Choroid plexus epithelial cell (primary cell): Measurements from ENCODE around the gene RAB10.
A peak's percentile ranks its signal among the peaks of the same experiment; 100 is the strongest.

ENCODE experiments used
- DNase-seq: peaks from one replicate; pipeline ENCODE4 v3.0.0-alpha.2; 2010; ENCODE audit warnings: low read depth
- H3K4me3 ChIP-seq: 2 replicates; pipeline ENCODE4 v1.5.1; 2011; ENCODE audit warnings: low read depth, mild to moderate bottlenecking, control low read depth, low read length, moderate library complexity
- TF ChIP-seq, protein P1 (sequence below): conservative IDR thresholded peaks from 2 replicates; pipeline ENCODE4 v1.5.1; 2011; ENCODE audit warnings: low read depth, mild to moderate bottlenecking, control low read depth, inconsistent platforms, low read length, moderate library complexity

The RAB10 gene

GRCh38 chr2:26174691-26175465 is 141.0 kb downstream of the RAB10 start:
- DNase-seq, result no peak
- no peak overlapping the region for H3K4me3 ChIP-seq
- TF ChIP-seq, protein P1, sequence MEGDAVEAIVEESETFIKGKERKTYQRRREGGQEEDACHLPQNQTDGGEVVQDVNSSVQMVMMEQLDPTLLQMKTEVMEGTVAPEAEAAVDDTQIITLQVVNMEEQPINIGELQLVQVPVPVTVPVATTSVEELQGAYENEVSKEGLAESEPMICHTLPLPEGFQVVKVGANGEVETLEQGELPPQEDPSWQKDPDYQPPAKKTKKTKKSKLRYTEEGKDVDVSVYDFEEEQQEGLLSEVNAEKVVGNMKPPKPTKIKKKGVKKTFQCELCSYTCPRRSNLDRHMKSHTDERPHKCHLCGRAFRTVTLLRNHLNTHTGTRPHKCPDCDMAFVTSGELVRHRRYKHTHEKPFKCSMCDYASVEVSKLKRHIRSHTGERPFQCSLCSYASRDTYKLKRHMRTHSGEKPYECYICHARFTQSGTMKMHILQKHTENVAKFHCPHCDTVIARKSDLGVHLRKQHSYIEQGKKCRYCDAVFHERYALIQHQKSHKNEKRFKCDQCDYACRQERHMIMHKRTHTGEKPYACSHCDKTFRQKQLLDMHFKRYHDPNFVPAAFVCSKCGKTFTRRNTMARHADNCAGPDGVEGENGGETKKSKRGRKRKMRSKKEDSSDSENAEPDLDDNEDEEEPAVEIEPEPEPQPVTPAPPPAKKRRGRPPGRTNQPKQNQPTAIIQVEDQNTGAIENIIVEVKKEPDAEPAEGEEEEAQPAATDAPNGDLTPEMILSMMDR, result no peak

DNA sequence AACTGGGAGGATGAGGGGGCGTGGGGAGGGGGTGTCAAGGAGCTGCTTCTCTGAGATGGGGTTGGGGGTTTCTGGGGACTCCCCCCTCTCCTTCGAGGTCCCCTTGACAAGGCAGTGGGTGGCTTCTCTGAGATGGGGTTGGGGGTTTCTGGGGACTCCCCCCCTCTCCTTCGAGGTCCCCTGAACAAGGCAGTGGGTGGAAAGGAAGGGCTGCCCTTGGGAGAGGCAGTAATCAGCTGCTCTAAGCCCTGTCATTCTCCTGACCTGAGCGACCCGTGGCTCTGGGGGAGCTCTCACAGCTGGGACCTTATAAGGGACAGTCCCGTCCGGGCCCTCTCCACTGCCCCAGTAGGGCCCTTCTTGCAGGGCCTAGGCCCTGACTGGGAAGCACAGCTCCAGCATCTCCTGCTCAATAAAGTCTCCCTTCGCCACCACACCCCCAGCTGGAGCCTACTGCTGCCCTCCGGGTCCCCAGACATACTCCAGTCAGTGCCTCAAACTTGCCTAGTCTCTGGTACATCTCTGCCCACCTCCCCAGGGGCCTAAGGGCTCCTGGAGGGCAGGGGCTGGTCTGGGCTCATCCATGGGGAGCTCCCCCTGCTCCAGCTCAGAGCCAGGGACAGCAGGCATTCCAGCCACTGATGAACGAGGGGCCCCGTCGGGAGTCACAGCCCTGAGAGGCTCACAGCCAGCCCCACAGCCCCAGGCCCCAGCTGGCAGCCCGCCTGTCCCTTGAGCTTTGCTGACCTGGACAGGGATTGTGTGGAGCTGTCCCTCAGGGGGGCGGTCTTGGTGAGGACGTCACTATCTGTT is 141.8 kb downstream of the RAB10 start:
- TF ChIP-seq, protein P1, result no peak
- H3K4me3 ChIP-seq, result no peak overlapping the region
- DNase-seq, result no peak

DNA sequence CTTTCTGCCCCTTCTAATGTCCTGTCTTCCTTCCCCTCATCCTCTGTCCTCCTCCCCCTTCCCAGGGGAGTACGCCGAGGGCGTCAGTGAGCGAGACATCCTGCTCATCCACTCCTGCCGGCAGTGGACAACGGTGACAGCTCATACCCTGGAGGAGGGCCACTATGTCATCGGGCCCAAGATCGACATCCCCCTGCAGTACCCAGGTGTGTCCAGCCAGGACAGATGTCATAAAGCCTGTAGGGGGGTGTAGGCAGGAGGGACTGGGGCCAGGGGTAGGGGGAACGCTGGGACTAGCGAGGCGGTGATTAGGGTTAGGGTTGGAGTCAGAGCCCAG is 142.4 kb downstream of the RAB10 start:
- no peak for DNase-seq
- no peak overlapping the region for H3K4me3 ChIP-seq
- TF ChIP-seq, protein P1, result no peak

DNA sequence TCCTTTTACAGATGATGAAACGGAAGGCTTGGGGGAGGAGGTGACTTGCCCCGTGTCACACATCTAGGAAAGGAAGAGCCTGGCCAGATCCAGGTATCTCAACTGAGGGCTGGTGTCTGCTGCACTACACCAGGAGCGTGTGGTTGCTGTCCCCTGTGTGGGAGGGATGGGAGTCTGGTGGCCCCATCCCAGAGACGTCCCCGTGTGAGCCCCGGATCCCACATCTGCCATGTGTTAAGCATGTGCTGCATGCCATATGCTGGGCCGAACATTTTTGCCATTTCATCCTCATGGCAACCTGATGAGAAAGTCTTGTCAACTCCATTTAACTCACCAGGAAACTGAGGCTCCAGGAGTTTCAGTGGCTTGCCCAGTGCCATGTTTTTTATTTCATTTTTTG is 143.2 kb downstream of the RAB10 start:
- DNase-seq, result no peak
- no peak overlapping the region for H3K4me3 ChIP-seq

GRCh38 chr2:26178246-26178645 is 144.4 kb downstream of the RAB10 start:
- TF ChIP-seq, protein P1, result no peak
- DNase-seq, result no peak
- no peak overlapping the region for H3K4me3 ChIP-seq

More for the DNA sequence above, 143.2 kb downstream of the RAB10 start:
- TF ChIP-seq, protein P1, result no peak

GRCh38 chr2:26178746-26179436 is 145.0 kb downstream of the RAB10 start:
- peak overlapping the region; percentile 60 for H3K4me3 ChIP-seq
- no peak for DNase-seq
- TF ChIP-seq, protein P1, result no peak
